SK-N-SH treated with all-trans-retinoic acid at 6 μM for 48 hours (cell line): Measurements from ENCODE around the gene MYL2.
A peak's percentile ranks its signal among the peaks of the same experiment; 100 is the strongest.

Experiments used
- ATAC-seq: fragments of 200-7000 bp; cut with Tn5 transposase; 3 replicates; pipeline ENCODE4 v1.9.1; 2020; ENCODE audit warnings: mild to moderate bottlenecking, moderate library complexity
- ARNTL ChIP-seq: fragments of 450-650 bp; formaldehyde crosslinking; IDR thresholded peaks from 2 replicates; pipeline ENCODE4 v1.5.0; 2020; ENCODE audit warnings: low read depth, mild to moderate bottlenecking, moderate library complexity, borderline replicate concordance
- BACH2 ChIP-seq: fragments of 250-450 bp; sonication (Bioruptor Pico); IDR thresholded peaks from 2 replicates; pipeline ENCODE4 v1.9.0; 2021; ENCODE audit warnings: mild to moderate bottlenecking, borderline replicate concordance
- CSDC2 ChIP-seq: fragments of 250-450 bp; sonication (Bioruptor Pico); IDR thresholded peaks from 2 replicates; pipeline ENCODE4 v1.5.0; 2020; ENCODE audit warnings: mild to moderate bottlenecking, moderate library complexity
- ESRRG ChIP-seq: fragments of 250-450 bp; sonication (Bioruptor Pico); IDR thresholded peaks from 2 replicates; pipeline ENCODE4 v1.6.1; 2021; ENCODE audit warnings: mild to moderate bottlenecking
- GLIS3 ChIP-seq: fragments of 250-450 bp; sonication (Bioruptor Pico); IDR thresholded peaks from 2 replicates; pipeline ENCODE4 v1.5.0; 2020; ENCODE audit warnings: mild to moderate bottlenecking, moderate library complexity
- ISL1 ChIP-seq: fragments of 250-450 bp; sonication (Bioruptor Pico); IDR thresholded peaks from 2 replicates; pipeline ENCODE4 v2.1.2; 2022; ENCODE audit warnings: mild to moderate bottlenecking, moderate library complexity
- OSR1 ChIP-seq: fragments of 250-450 bp; sonication (Bioruptor Pico); IDR thresholded peaks from 2 replicates; pipeline ENCODE4 v1.8.0; 2022; ENCODE audit warnings: moderate library complexity, mild to moderate bottlenecking, inconsistent platforms
- PATZ1 ChIP-seq: fragments of 250-450 bp; sonication (Bioruptor Pico); IDR thresholded peaks from 2 replicates; pipeline ENCODE4 v1.8.0; 2020; ENCODE audit warnings: mild to moderate bottlenecking, moderate library complexity, borderline replicate concordance
- POU6F1 ChIP-seq: fragments of 250-450 bp; sonication (Bioruptor Pico); IDR thresholded peaks from 2 replicates; pipeline ENCODE4 v1.8.0; 2021; ENCODE audit warnings: low read depth, mild to moderate bottlenecking, moderate library complexity, borderline replicate concordance
- PPARA ChIP-seq: fragments of 250-450 bp; sonication (Bioruptor Pico); IDR thresholded peaks from 2 replicates; pipeline ENCODE4 v1.5.0; 2020; ENCODE audit warnings: mild to moderate bottlenecking, borderline replicate concordance
- RARB ChIP-seq: fragments of 250-450 bp; sonication (Bioruptor Pico); IDR thresholded peaks from 2 replicates; pipeline ENCODE4 v1.8.0; 2021; ENCODE audit warnings: mild to moderate bottlenecking, moderate library complexity
- SNAI2 ChIP-seq: fragments of 250-450 bp; sonication (Bioruptor Pico); IDR thresholded peaks from 2 replicates; pipeline ENCODE4 v1.5.0; 2020; ENCODE audit warnings: mild to moderate bottlenecking, moderate library complexity
- TCF4 ChIP-seq: fragments of 250-450 bp; sonication (Bioruptor Pico); IDR thresholded peaks from 2 replicates; pipeline ENCODE4 v1.8.0; 2021; ENCODE audit warnings: mild to moderate bottlenecking, moderate library complexity, borderline replicate concordance
- TOX ChIP-seq: fragments of 250-450 bp; sonication (Bioruptor Pico); IDR thresholded peaks from 2 replicates; pipeline ENCODE4 v1.8.0; 2021; ENCODE audit warnings: mild to moderate bottlenecking, moderate library complexity, borderline replicate concordance
- ZC3H10 ChIP-seq: fragments of 250-450 bp; sonication (Bioruptor Pico); IDR thresholded peaks from 2 replicates; pipeline ENCODE4 v1.5.1; 2021; ENCODE audit warnings: mild to moderate bottlenecking, moderate library complexity
- ZFP3 ChIP-seq: fragments of 250-450 bp; sonication (Bioruptor Pico); IDR thresholded peaks from 2 replicates; pipeline ENCODE4 v1.5.0; 2020; ENCODE audit warnings: mild to moderate bottlenecking, moderate library complexity
- ZFP30 ChIP-seq: fragments of 450-650 bp; formaldehyde crosslinking; IDR thresholded peaks from 2 replicates; pipeline ENCODE4 v1.5.0; 2022; ENCODE audit warnings: mild to moderate bottlenecking, moderate library complexity
- ZNF565 ChIP-seq: fragments of 450-650 bp; formaldehyde crosslinking; conservative IDR thresholded peaks from 2 replicates; pipeline ENCODE4 v1.5.0; 2020; ENCODE audit warnings: low read depth, mild to moderate bottlenecking, moderate library complexity
- ZNF70 ChIP-seq: fragments of 450-650 bp; formaldehyde crosslinking; IDR thresholded peaks from 2 replicates; pipeline ENCODE4 v1.5.0; 2020; ENCODE audit warnings: mild to moderate bottlenecking, moderate library complexity
- ZNF8 ChIP-seq: fragments of 450-650 bp; formaldehyde crosslinking; IDR thresholded peaks from 2 replicates; pipeline ENCODE4 v1.5.0; 2020; ENCODE audit warnings: mild to moderate bottlenecking, moderate library complexity
- TF ChIP-seq, protein P1 (sequence below): fragments of 250-450 bp; sonication (Bioruptor Pico); IDR thresholded peaks from 2 replicates; pipeline ENCODE4 v1.5.1; 2020; ENCODE audit warnings: low read depth, mild to moderate bottlenecking, moderate library complexity
- TF ChIP-seq, protein P2 (sequence below): fragments of 250-450 bp; sonication (Bioruptor Pico); IDR thresholded peaks from 2 replicates; pipeline ENCODE4 v1.5.1; 2021; ENCODE audit warnings: mild to moderate bottlenecking, moderate library complexity
- TF ChIP-seq, protein P3 (sequence below): fragments of 250-450 bp; sonication (Bioruptor Pico); IDR thresholded peaks from 2 replicates; pipeline ENCODE4 v1.5.0; 2020; ENCODE audit warnings: mild to moderate bottlenecking, moderate library complexity

MYL2 gene

GRCh38 chr12:110934093-110934852 lies 13.9 kb upstream of the MYL2 start:
- TF ChIP-seq BACH2 (CRISPR knock-in tag): no peak
- no peak for TF ChIP-seq PATZ1 (CRISPR knock-in tag)
- no peak for TF ChIP-seq TCF4 (CRISPR knock-in tag)
- TF ChIP-seq ZC3H10: no peak
- no peak for TF ChIP-seq ZNF8 (CRISPR knock-in tag)
- no peak for TF ChIP-seq TOX (CRISPR knock-in tag)
- TF ChIP-seq SNAI2: no peak
- no peak for TF ChIP-seq ZFP30
- no peak for TF ChIP-seq ZNF70 (CRISPR knock-in tag)
- TF ChIP-seq, protein P1, sequence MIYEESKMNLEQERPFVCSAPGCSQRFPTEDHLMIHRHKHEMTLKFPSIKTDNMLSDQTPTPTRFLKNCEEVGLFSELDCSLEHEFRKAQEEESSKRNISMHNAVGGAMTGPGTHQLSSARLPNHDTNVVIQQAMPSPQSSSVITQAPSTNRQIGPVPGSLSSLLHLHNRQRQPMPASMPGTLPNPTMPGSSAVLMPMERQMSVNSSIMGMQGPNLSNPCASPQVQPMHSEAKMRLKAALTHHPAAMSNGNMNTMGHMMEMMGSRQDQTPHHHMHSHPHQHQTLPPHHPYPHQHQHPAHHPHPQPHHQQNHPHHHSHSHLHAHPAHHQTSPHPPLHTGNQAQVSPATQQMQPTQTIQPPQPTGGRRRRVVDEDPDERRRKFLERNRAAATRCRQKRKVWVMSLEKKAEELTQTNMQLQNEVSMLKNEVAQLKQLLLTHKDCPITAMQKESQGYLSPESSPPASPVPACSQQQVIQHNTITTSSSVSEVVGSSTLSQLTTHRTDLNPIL (CRISPR knock-in tag): no peak
- TF ChIP-seq GLIS3 (CRISPR knock-in tag): no peak
- TF ChIP-seq OSR1: no peak
- no peak for TF ChIP-seq ISL1
- TF ChIP-seq RARB (CRISPR knock-in tag): no peak
- TF ChIP-seq POU6F1 (CRISPR knock-in tag): no peak
- no peak for TF ChIP-seq ARNTL (CRISPR knock-in tag)
- no peak for TF ChIP-seq ESRRG (CRISPR knock-in tag)
- no peak for TF ChIP-seq ZNF565 (CRISPR knock-in tag)
- no peak for TF ChIP-seq CSDC2 (CRISPR knock-in tag)
- TF ChIP-seq, protein P2, sequence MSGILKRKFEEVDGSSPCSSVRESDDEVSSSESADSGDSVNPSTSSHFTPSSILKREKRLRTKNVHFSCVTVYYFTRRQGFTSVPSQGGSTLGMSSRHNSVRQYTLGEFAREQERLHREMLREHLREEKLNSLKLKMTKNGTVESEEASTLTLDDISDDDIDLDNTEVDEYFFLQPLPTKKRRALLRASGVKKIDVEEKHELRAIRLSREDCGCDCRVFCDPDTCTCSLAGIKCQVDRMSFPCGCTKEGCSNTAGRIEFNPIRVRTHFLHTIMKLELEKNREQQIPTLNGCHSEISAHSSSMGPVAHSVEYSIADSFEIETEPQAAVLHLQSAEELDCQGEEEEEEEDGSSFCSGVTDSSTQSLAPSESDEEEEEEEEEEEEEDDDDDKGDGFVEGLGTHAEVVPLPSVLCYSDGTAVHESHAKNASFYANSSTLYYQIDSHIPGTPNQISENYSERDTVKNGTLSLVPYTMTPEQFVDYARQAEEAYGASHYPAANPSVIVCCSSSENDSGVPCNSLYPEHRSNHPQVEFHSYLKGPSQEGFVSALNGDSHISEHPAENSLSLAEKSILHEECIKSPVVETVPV: no peak
- peak; percentile 60; the same call in 2 of the 3 replicates for ATAC-seq

- ATAC-seq: no peak
- TF ChIP-seq, protein P2: no peak
- TF ChIP-seq SNAI2 (no peak), PPARA (CRISPR knock-in tag) (no peak), POU6F1 (CRISPR knock-in tag) (no peak), ZNF8 (CRISPR knock-in tag) (no peak), ESRRG (CRISPR knock-in tag) (no peak), TCF4 (CRISPR knock-in tag) (no peak), OSR1 (no peak), ZFP3 (CRISPR knock-in tag) (no peak)
- TF ChIP-seq, protein P1 (CRISPR knock-in tag): no peak
- TF ChIP-seq, protein P3, sequence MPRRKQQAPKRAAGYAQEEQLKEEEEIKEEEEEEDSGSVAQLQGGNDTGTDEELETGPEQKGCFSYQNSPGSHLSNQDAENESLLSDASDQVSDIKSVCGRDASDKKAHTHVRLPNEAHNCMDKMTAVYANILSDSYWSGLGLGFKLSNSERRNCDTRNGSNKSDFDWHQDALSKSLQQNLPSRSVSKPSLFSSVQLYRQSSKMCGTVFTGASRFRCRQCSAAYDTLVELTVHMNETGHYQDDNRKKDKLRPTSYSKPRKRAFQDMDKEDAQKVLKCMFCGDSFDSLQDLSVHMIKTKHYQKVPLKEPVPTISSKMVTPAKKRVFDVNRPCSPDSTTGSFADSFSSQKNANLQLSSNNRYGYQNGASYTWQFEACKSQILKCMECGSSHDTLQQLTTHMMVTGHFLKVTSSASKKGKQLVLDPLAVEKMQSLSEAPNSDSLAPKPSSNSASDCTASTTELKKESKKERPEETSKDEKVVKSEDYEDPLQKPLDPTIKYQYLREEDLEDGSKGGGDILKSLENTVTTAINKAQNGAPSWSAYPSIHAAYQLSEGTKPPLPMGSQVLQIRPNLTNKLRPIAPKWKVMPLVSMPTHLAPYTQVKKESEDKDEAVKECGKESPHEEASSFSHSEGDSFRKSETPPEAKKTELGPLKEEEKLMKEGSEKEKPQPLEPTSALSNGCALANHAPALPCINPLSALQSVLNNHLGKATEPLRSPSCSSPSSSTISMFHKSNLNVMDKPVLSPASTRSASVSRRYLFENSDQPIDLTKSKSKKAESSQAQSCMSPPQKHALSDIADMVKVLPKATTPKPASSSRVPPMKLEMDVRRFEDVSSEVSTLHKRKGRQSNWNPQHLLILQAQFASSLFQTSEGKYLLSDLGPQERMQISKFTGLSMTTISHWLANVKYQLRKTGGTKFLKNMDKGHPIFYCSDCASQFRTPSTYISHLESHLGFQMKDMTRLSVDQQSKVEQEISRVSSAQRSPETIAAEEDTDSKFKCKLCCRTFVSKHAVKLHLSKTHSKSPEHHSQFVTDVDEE (CRISPR knock-in tag): no peak
- TF ChIP-seq, all 23 proteins: peak for 0
Observed at GRCh38 chr12:110933326-110933974, 13.1 kb upstream of the MYL2 start.
